Fibroblast of skin of left biceps (primary cell): ENCODE results near the gene MYL7.
"Not testable (repeated sequence)": the region's sequence is repeated elsewhere in the genome, so short reads cannot be mapped to it uniquely, and the experiment has no call there.

Experiments used
- DNase-seq, 2 experiments: peaks; one replicate each; pipeline ENCODE4 v3.0.0-alpha.2; 2013; ENCODE audit warnings: low read depth in 2 of 2

MYL7 gene

GRCh38 chr7:44132039-44132438 lies 9.1 kb downstream of the MYL7 start:
- no peak for DNase-seq

DNA sequence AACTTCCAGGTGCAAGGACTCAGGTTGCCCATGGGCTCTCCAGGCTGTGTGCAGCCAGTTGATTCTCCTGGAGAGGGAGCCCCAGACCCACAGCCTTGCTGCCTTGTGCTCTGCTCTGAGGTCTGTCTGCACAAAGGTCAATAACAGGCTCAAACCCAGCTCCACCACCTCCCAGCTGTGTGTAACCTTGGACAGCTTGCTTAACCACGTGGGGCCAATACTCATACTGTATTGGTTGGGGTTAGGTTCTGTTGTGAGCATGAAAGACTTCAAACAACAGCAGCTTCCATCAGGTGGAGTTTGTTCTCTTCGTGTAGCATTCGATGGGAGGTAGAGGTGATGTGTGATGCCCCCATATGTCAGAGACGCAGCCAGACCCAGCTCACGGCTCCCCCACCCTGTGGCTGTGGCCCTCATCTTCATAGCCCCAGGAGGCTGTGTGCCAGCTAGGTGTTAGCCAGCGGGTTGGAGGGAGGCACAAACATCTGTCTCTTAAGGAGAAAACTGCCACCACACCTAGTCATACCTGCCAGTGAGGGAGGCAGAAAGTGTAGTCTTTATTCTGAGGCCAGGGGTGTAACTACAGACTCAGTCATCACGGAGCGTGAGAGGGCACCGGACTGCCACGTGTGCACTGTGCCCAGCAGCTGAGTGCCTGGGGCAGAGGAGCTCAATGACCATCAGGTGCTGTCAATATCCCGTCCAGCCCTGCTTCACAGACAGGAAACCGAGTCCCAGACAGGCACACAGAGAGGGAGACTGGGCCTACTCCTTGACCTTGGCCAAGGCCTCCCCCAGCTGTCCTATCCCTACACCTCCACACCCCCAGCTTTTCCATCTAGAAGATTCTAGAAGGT lies 9.7 kb downstream of the MYL7 start:
- no peak for DNase-seq

- DNase-seq: no peak
These were observed 12.2 kb downstream of the MYL7 start for GRCh38 chr7:44128721-44129582.

DNA sequence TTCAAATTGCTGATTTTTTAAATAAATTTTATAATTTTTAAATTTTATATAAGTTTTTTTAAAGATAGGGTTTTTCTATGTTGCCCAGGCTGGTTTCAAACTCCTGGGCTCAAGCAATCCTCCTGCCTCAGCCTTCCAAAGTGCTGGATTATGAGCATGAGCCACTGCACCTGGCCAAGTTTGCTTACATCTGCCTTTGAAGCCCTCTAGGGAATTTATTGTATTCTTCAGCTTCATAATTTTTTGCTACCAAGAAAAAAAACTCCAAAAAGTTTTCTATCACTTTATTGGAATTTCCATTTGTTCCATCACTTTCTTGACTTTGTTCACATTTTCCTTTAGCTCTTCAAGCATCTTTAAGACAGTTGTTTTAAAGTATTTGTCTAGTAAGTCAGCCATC lies 14.0 kb downstream of the MYL7 start:
- DNase-seq: no peak

- not testable (repeated sequence) for DNase-seq
These were observed 14.6 kb downstream of the MYL7 start for GRCh38 chr7:44126574-44126973.

DNA sequence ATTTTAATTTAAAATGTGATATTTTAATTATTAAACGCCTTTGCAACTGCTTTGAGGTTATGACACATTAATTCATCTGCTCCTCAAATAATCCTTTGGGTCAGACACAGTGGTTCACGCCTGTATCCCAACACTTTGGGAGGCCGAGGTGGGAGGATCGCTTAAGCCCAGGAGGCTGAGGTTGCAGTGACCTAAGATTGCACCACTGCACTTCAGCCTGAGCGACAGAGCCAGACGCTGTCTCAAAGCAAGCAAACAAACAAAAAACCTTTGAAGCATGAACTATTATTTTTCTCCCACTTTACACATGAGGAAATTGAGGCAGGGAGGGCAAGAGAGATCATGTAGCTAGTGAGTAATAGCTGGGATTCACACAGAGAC lies 16.3 kb downstream of the MYL7 start:
- no peak for DNase-seq

- peak; percentile 84 to 88 for DNase-seq
These were observed 17.7 kb downstream of the MYL7 start, which contains the start of gene POLD2 for GRCh38 chr7:44123190-44124003. Gene POLD2, minus strand, starts transcription at chr7:44123548. Its CDS starts 1,495 bp downstream, at chr7:44122053.

DNA sequence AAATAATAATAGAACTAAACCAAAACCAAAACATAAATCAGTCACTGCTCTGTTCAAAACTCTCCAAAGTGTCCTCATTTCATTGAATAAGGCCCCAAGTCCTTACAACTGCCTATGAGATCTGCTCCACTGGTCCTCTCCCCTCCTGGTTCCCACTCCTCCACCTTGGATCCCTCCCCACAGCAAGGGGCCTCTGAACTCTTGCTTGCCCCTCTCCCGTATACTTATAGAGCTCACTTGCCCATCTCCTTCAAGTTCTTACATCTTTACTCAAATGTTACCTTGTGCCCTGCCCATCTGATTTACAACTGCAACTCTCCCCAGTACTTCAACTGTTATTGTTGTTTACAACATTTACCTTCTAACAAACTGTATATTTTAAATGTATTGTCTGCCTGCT lies 18.6 kb downstream of the MYL7 start:
- DNase-seq: no peak

DNA sequence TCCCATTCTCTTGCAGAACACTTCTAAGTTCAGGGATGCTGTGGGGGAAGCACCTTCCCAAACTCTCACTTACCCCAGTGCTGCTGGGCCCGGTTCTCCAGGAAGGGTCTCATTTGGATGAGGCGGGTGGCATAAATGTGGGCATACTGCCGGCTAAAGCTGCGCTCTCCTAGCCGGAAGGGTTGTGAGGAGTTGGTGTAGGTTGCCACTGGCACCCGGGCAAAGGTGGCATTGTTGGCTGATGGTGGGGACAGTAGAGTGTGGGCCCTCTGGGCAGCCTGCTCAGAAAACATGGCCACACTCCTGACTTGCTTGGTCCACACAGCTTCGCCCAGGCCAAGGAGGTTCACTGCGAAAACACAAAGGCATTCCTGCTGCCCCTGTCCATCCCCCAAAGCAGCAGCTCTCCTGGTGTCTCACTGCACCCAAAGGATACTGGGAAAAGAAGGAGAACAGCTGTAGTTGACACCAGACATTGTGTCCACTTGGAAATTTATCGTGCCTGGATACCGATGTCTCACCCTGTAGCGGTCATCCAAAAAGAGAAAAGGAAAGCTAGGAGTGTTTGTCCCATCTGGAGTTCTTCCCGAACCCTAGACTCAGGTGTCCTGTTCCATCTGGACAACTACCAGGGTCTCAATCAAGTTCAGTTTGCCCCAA lies 19.2 kb downstream of the MYL7 start:
- DNase-seq: no peak

GRCh38 chr7:44120395-44120794 lies 20.7 kb downstream of the MYL7 start:
- no peak for DNase-seq

- no peak for DNase-seq
These were observed 21.2 kb downstream of the MYL7 start for GRCh38 chr7:44119829-44120380.

DNA sequence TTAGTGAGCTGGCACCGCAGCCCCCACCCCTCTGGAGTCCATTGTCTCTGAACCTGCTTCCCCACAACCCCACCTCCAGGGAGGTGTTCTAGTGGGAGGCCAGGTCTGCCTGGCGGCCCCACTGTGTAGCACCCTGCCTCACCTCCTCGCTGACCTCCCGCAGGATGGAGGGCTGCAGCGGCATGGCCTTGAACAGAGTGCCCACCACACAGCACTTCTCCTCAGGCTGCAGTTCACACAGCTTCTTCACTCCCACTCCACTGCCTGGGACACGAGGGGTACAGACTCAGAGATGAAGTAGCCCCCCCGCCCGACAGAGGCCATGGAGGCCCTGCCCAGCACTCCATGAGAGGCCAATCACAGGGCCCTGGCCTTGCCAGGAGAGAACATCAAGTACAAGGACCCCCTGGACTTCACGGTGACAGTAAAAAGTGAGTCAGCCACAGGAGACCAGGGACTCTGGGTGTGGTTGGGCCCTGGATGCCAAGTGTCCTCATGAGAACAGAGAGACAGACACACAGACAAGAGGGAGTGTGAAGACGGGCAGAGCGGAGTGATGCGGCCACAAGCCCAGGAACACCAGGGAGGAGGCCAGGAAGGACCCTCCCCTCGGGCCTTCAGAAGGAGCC lies 23.2 kb downstream of the MYL7 start:
- no peak for DNase-seq

- DNase-seq: no peak
These were observed 24.1 kb downstream of the MYL7 start for GRCh38 chr7:44116789-44117666.

GRCh38 chr7:44116087-44116788 lies 24.9 kb downstream of the MYL7 start:
- no peak for DNase-seq

DNA sequence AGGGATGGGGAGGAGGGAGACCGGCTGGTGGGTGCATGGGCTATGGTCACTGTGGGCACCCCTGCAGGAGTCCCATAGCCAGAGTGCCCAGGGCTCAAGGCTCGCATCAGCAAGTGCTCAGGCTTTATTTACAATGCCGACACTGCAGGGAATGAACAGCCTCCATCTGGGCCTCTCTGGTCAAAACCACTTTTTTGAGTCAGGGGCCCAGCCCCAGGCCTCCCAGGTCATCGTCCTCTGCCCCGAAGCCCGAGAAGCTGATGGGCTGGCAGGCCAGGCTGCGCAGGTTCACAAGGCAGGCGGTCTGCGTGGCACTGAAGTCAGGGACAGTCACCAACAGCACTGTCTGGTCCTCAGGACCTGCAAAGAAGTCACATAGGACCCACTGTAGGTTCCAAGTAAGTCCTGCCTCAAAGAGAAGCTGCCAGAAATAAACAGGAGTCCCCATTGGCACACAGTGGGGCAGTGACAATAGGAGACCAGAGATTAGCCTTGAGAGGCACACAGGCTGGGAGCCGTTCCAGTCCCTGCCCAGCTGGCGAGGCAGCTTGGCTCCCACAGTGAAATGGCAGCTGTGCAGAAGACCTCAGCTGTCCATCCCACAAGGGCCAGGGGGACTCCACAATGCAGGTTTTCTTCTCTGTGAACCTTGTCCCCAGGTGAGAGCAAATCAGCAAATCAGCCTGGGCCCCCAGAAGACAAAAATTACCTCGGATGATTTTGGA lies 26.4 kb downstream of the MYL7 start:
- DNase-seq: no peak

DNA sequence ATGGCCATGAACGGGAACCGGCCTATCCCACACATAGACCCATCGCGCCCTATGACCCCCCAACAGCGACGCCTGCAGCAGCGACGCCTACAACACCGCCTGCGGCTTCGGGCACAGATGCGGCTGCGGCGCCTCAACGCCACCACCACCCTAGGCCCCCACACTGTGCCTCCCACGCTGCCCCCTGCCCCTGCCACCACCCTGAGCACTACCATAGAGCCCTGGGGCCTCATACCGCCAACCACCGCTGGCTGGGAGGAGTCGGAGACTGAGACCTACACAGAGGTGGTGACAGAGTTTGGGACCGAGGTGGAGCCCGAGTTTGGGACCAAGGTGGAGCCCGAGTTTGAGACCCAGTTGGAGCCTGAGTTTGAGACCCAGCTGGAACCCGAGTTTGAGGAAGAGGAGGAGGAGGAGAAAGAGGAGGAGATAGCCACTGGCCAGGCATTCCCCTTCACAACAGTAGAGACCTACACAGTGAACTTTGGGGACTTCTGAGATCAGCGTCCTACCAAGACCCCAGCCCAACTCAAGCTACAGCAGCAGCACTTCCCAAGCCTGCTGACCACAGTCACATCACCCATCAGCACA lies 27.3 kb downstream of the MYL7 start:
- DNase-seq: no peak

DNA sequence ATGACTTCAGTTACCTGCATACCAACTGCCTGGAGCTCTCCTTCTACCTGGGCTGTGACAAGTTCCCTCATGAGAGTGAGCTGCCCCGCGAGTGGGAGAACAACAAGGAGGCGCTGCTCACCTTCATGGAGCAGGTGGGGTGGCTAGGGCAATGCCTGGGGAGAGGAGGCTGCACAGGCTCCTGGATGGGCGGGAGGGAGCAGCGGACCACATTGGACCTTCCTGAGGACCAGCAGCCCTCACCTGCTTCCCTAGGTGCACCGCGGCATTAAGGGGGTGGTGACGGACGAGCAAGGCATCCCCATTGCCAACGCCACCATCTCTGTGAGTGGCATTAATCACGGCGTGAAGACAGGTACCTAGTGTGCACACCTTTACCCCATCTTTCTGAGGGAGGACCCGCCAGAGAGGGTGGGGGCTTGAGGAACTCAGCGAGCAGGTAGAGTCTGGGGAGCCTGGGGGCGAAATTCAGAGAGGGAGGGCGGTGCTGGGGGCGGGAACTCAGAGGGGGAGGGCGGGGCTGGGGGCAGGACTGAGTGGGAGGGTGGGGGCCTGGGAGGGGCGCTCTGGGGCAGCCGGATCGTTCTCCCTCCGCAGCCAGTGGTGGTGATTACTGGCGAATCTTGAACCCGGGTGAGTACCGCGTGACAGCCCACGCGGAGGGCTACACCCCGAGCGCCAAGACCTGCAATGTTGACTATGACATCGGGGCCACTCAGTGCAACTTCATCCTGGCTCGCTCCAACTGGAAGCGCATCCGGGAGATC lies 28.0 kb downstream of the MYL7 start:
- DNase-seq: no peak
